OCI-LY3 (cell line): Measurements from ENCODE around the gene SDK2.

Experiments
- CTCF ChIP-seq: fragments of 200-600, 300-600 bp; sonication (generic); IDR thresholded peaks from 2 replicates; pipeline ENCODE4 v1.5.1; 2014; ENCODE audit warnings: antibody characterized with exemption, low read length, low read depth
- EZH2phosphoT487 ChIP-seq: fragments of 200-600 bp; shearing (Covaris generic); IDR thresholded peaks from 2 replicates; pipeline ENCODE4 v1.6.1; 2018; ENCODE audit warnings: antibody characterized with exemption, mixed run types, low read depth

GRCh38 chr17:73611630-73612029 is 32.6 kb downstream of the SDK2 start:
- no peak for TF ChIP-seq CTCF
- no peak for TF ChIP-seq EZH2phosphoT487
